ENCODE data around the gene JPH2. TPM values are rescaled to one million over a fixed set of nuclear protein-coding genes. Genes with fewer than 3 reads are reported as not detected.

JPH2 gene
- total and polyA plus RNA-seq, 2 experiments from 2014 or later = 0.16 to 1.1 TPM

DNA sequence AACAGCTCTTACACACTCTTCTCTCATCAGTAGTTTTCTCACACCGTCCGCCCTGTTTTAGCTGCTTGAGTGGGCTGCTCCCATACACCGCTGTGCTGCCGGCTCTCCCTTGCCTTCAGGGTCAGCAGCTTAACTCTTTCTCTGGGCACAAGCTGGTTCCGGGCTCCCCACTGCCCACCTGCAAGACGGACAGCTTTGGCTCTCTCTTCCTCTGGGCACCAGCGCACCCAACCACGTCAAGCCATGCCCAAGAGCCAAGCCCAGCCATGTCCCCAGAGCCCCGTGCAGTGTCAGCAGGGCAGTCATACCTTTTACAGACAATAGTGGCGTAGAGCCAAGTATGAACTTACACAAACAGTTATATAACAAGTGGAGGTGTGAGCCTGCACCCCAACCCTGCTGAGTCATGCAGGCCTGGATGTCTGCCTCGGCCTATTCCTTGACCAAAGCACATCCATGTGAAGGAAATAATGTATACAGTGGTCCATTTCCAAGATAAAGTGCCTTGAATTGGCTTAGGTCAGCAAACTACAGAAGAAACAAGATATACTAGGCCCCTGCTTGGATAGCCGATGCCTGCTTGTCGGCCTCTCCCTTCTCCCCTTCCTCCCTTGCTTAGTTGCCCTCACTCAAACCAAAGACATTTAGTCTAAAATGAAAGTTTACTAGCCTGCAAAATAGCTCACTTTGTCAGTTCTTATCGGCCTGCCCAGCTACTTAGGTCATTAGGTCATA lies 89.3 kb downstream of the JPH2 start:
- no peaks in the 10 kb centered on the region for H3F3A ChIP-seq (replicated peaks; ENCODE audit: low read depth)
- H3K9me2 ChIP-seq (ENCODE audit: insufficient read depth) = no peaks in the 10 kb centered on the region
- ATAC-seq (no peak), DNase-seq (ENCODE audit: low spot score) (no peak)
- Mint-ChIP-seq H3K4me3 (no peak overlapping the region), H3K27me3 (ENCODE audit: insufficient read depth, low read depth, poor library complexity) (peaks cover 2% of the 10 kb centered on the region), H3K9me3 (no peaks in the 10 kb centered on the region), H3K27ac (no peak overlapping the region; the same call in none of the 2 replicates), H3K36me3 (ENCODE audit: low read depth) (no peaks in the 10 kb centered on the region), H3K4me1 (0 out of 3 replicates have a peak, but pooled peaks cover 2% of the 10 kb centered on the region)
- no peaks in the 10 kb centered on the region for H3K36me3 ChIP-seq (ENCODE audit: insufficient read depth)
- no peak overlapping the region for H3K27ac ChIP-seq (ENCODE audit: low read depth)
- H3K27me3 ChIP-seq (ENCODE audit: insufficient read depth) = no peaks in the 10 kb centered on the region
- no peaks in the 10 kb centered on the region for H3K4me1 ChIP-seq (ENCODE audit: insufficient read depth)
- H4K20me1 ChIP-seq (replicated peaks; ENCODE audit: insufficient read depth) = no peaks in the 10 kb centered on the region
- H3K4me3 ChIP-seq = no peak overlapping the region
- H3K79me2 ChIP-seq (replicated peaks; ENCODE audit: insufficient read depth) = no peaks in the 10 kb centered on the region
- H2AFZ ChIP-seq = no peak overlapping the region
- H3K4me2 ChIP-seq = no peak overlapping the region
- no peak for TF ChIP-seq POLR2AphosphoS5 (IDR thresholded peaks at IDR 0.05; ENCODE audit: low read depth)
- TF ChIP-seq, protein P1, sequence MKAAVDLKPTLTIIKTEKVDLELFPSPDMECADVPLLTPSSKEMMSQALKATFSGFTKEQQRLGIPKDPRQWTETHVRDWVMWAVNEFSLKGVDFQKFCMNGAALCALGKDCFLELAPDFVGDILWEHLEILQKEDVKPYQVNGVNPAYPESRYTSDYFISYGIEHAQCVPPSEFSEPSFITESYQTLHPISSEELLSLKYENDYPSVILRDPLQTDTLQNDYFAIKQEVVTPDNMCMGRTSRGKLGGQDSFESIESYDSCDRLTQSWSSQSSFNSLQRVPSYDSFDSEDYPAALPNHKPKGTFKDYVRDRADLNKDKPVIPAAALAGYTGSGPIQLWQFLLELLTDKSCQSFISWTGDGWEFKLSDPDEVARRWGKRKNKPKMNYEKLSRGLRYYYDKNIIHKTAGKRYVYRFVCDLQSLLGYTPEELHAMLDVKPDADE (IDR thresholded peaks at IDR 0.05) = no peak
- no peak for TF ChIP-seq EZH2phosphoT487 (IDR thresholded peaks at IDR 0.05; ENCODE audit: unreplicated experiment)
- TF ChIP-seq ZNF114 (CRISPR knock-in tag; IDR thresholded peaks at IDR 0.05) = no peak
- no peak for TF ChIP-seq NANOG (IDR thresholded peaks at IDR 0.05; ENCODE audit: borderline replicate concordance)
- TF ChIP-seq, protein P2, sequence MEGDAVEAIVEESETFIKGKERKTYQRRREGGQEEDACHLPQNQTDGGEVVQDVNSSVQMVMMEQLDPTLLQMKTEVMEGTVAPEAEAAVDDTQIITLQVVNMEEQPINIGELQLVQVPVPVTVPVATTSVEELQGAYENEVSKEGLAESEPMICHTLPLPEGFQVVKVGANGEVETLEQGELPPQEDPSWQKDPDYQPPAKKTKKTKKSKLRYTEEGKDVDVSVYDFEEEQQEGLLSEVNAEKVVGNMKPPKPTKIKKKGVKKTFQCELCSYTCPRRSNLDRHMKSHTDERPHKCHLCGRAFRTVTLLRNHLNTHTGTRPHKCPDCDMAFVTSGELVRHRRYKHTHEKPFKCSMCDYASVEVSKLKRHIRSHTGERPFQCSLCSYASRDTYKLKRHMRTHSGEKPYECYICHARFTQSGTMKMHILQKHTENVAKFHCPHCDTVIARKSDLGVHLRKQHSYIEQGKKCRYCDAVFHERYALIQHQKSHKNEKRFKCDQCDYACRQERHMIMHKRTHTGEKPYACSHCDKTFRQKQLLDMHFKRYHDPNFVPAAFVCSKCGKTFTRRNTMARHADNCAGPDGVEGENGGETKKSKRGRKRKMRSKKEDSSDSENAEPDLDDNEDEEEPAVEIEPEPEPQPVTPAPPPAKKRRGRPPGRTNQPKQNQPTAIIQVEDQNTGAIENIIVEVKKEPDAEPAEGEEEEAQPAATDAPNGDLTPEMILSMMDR (conservative IDR thresholded peaks at IDR 0.05; ENCODE audit: low read depth in 2 of 2) = no peak
- no peak for TF ChIP-seq JUNB (IDR thresholded peaks at IDR 0.05; ENCODE audit: unreplicated experiment)
- no peak for TF ChIP-seq CREB1 (CRISPR knock-in tag; IDR thresholded peaks at IDR 0.05; ENCODE audit: low read depth)
- TF ChIP-seq, protein P3, sequence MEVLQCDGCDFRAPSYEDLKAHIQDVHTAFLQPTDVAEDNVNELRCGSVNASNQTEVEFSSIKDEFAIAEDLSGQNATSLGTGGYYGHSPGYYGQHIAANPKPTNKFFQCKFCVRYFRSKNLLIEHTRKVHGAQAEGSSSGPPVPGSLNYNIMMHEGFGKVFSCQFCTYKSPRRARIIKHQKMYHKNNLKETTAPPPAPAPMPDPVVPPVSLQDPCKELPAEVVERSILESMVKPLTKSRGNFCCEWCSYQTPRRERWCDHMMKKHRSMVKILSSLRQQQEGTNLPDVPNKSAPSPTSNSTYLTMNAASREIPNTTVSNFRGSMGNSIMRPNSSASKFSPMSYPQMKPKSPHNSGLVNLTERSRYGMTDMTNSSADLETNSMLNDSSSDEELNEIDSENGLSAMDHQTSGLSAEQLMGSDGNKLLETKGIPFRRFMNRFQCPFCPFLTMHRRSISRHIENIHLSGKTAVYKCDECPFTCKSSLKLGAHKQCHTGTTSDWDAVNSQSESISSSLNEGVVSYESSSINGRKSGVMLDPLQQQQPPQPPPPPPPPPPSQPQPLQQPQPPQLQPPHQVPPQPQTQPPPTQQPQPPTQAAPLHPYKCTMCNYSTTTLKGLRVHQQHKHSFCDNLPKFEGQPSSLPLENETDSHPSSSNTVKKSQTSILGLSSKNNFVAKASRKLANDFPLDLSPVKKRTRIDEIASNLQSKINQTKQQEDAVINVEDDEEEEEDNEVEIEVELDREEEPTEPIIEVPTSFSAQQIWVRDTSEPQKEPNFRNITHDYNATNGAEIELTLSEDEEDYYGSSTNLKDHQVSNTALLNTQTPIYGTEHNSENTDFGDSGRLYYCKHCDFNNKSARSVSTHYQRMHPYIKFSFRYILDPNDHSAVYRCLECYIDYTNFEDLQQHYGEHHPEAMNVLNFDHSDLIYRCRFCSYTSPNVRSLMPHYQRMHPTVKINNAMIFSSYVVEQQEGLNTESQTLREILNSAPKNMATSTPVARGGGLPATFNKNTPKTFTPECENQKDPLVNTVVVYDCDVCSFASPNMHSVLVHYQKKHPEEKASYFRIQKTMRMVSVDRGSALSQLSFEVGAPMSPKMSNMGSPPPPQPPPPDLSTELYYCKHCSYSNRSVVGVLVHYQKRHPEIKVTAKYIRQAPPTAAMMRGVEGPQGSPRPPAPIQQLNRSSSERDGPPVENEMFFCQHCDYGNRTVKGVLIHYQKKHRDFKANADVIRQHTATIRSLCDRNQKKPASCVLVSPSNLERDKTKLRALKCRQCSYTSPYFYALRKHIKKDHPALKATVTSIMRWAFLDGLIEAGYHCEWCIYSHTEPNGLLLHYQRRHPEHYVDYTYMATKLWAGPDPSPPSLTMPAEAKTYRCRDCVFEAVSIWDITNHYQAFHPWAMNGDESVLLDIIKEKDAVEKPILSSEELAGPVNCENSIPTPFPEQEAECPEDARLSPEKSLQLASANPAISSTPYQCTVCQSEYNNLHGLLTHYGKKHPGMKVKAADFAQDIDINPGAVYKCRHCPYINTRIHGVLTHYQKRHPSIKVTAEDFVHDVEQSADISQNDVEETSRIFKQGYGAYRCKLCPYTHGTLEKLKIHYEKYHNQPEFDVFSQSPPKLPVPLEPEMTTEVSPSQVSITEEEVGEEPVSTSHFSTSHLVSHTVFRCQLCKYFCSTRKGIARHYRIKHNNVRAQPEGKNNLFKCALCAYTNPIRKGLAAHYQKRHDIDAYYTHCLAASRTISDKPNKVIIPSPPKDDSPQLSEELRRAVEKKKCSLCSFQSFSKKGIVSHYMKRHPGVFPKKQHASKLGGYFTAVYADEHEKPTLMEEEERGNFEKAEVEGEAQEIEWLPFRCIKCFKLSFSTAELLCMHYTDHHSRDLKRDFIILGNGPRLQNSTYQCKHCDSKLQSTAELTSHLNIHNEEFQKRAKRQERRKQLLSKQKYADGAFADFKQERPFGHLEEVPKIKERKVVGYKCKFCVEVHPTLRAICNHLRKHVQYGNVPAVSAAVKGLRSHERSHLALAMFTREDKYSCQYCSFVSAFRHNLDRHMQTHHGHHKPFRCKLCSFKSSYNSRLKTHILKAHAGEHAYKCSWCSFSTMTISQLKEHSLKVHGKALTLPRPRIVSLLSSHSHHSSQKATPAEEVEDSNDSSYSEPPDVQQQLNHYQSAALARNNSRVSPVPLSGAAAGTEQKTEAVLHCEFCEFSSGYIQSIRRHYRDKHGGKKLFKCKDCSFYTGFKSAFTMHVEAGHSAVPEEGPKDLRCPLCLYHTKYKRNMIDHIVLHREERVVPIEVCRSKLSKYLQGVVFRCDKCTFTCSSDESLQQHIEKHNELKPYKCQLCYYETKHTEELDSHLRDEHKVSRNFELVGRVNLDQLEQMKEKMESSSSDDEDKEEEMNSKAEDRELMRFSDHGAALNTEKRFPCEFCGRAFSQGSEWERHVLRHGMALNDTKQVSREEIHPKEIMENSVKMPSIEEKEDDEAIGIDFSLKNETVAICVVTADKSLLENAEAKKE (CRISPR knock-in tag; IDR thresholded peaks at IDR 0.05) = no peak
- TF ChIP-seq, protein P4, sequence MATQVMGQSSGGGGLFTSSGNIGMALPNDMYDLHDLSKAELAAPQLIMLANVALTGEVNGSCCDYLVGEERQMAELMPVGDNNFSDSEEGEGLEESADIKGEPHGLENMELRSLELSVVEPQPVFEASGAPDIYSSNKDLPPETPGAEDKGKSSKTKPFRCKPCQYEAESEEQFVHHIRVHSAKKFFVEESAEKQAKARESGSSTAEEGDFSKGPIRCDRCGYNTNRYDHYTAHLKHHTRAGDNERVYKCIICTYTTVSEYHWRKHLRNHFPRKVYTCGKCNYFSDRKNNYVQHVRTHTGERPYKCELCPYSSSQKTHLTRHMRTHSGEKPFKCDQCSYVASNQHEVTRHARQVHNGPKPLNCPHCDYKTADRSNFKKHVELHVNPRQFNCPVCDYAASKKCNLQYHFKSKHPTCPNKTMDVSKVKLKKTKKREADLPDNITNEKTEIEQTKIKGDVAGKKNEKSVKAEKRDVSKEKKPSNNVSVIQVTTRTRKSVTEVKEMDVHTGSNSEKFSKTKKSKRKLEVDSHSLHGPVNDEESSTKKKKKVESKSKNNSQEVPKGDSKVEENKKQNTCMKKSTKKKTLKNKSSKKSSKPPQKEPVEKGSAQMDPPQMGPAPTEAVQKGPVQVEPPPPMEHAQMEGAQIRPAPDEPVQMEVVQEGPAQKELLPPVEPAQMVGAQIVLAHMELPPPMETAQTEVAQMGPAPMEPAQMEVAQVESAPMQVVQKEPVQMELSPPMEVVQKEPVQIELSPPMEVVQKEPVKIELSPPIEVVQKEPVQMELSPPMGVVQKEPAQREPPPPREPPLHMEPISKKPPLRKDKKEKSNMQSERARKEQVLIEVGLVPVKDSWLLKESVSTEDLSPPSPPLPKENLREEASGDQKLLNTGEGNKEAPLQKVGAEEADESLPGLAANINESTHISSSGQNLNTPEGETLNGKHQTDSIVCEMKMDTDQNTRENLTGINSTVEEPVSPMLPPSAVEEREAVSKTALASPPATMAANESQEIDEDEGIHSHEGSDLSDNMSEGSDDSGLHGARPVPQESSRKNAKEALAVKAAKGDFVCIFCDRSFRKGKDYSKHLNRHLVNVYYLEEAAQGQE (IDR thresholded peaks at IDR 0.05; ENCODE audit: unreplicated experiment) = no peak
- TF ChIP-seq EZH2 (IDR thresholded peaks at IDR 0.05; ENCODE audit: low read depth, unreplicated experiment) = no peak
- TF ChIP-seq STAT1 (IDR thresholded peaks at IDR 0.05; ENCODE audit: unreplicated experiment) = no peak
- no peak for TF ChIP-seq ZNF331 (CRISPR knock-in tag; IDR thresholded peaks at IDR 0.05; ENCODE audit: low read depth)

All from GM23338 (cell line).